Caco-2 (cell line): Measurements from ENCODE around the gene FMN1. TPM values are rescaled to one million over a fixed set of nuclear protein-coding genes. Genes with fewer than 3 reads are reported as not detected.

Experiments used
- BruUV-seq: library from RNA; stranded (reverse); fragments of 400-500 nt; replicated peaks from 2 replicates; lab custom pipeline; 2021; lab: Mats Ljungman, UMichigan
- CTCF ChIA-PET: fragments of 300-600 bp; sonication (Branson Sonifier 250); formaldehyde crosslinking; loops from one replicate; lab custom pipeline; 2022; ENCODE audit warnings: antibody characterized with exemption; lab: Charles Lee
- POLR2A ChIA-PET: fragments of 300-600 bp; sonication (Branson Sonifier 250); formaldehyde crosslinking; loops from one replicate; lab custom pipeline; 2022; ENCODE audit warnings: antibody characterized with exemption; lab: Charles Lee
- DNase-seq, 2 experiments: peaks; one replicate each; pipeline versions ENCODE4 v3.0.0 to v3.0.0-alpha.2; 2020 to 2022
- H3K27me3 ChIP-seq: replicated peaks from 2 replicates; pipeline ENCODE4 v1.6.0; 2011; ENCODE audit warnings: low read length; ENCODE audit not compliant: control insufficient read depth, insufficient read depth
- H3K36me3 ChIP-seq: 2 replicates; pipeline ENCODE4 v1.5.1; 2011; ENCODE audit warnings: low read length; ENCODE audit not compliant: control insufficient read depth, insufficient read depth
- H3K4me1 ChIP-seq: fragments of 250-450 bp; sonication (Bioruptor Pico); 2 replicates; pipeline ENCODE4 v1.5.1; 2020; ENCODE audit warnings: mild to moderate bottlenecking
- H3K4me3 ChIP-seq: 2 replicates; pipeline ENCODE4 v1.5.1; 2011; ENCODE audit warnings: low read depth, mild to moderate bottlenecking, control low read depth, low read length
- H3K9me3 ChIP-seq: fragments of 250-450 bp; sonication (Bioruptor Pico); 2 replicates; pipeline ENCODE4 v1.5.1; 2020; ENCODE audit warnings: mild to moderate bottlenecking, moderate library complexity
- H3K27ac Mint-ChIP-seq: one replicate; pipeline ENCODE4 v1.8.0; 2022; ENCODE audit warnings: mixed read lengths; ENCODE audit not compliant: unreplicated experiment
- H3K27me3 Mint-ChIP-seq: one replicate; pipeline ENCODE4 v1.8.0; 2022; ENCODE audit warnings: mixed read lengths; ENCODE audit not compliant: insufficient read depth, unreplicated experiment
- H3K36me3 Mint-ChIP-seq: one replicate; pipeline ENCODE4 v1.8.0; 2022; ENCODE audit warnings: mild to moderate bottlenecking, mixed read lengths; ENCODE audit not compliant: insufficient read depth, unreplicated experiment
- H3K4me1 Mint-ChIP-seq: one replicate; pipeline ENCODE4 v1.8.0; 2022; ENCODE audit warnings: low read depth, mixed read lengths; ENCODE audit not compliant: unreplicated experiment
- H3K4me3 Mint-ChIP-seq: one replicate; pipeline ENCODE4 v1.8.0; 2022; ENCODE audit warnings: mild to moderate bottlenecking, moderate library complexity, mixed read lengths; ENCODE audit not compliant: unreplicated experiment
- H3K9me3 Mint-ChIP-seq: one replicate; pipeline ENCODE4 v1.8.0; 2022; ENCODE audit warnings: mixed read lengths; ENCODE audit not compliant: unreplicated experiment
- CTCF ChIP-seq, 2 experiments: fragments of 200-600 bp in 1 of 2; IDR thresholded peaks; 1 replicate in 1 of 2; 2 replicates in 1 of 2; pipeline versions ENCODE4 v1.5.1 to v1.8.0; 2011 to 2022; ENCODE audit warnings: antibody characterized with exemption in 1 of 2, control low read depth in 1 of 2, inconsistent platforms in 1 of 2, low read depth in 1 of 2, low read length in 1 of 2, mild to moderate bottlenecking in 1 of 2, moderate library complexity in 1 of 2; ENCODE audit not compliant: insufficient read depth in 1 of 2, severe bottlenecking in 1 of 2, unreplicated experiment in 1 of 2
- intact Hi-C: fragments of 100-400 bp; cut with micrococcal nuclease; formaldehyde crosslinking; loops from one replicate; pipeline ENCODE4 v1.10.0; 2022; ENCODE audit not compliant: unreplicated experiment
- total RNA-seq: library from RNA; stranded (reverse); gene quantifications from 2 replicates; pipeline ENCODE4 v1.2.3, GENCODE V29; 2022

FMN1 gene
- total RNA-seq, 1 experiment from 2014 or later = 1.6 TPM

- peak; percentile 62 to 81 for TF ChIP-seq CTCF (IDR thresholded peaks at IDR 0.05; ENCODE audit: insufficient read depth in 1 of 2, low read depth in 1 of 2, low read length in 1 of 2, severe bottlenecking in 1 of 2, unreplicated experiment in 1 of 2)
- ChIA-PET POLR2A (interaction anchor here (0.6 kb wide), 1 partner anchor 713 kb away, joined by 3 read pairs; no protein-coding TSS in a partner anchor), CTCF (interaction anchor here (0.7 to 2.5 kb wide), 10 partner anchors 10 to 301 kb away, joined by 3 to 25 read pairs (median 4); no protein-coding TSS in a partner anchor)
- Histone ChIP-seq H3K4me1 (no peaks in the 10 kb centered on the region), H3K9me3 (no peaks in the 10 kb centered on the region), H3K36me3 (no peaks in the 10 kb centered on the region), H3K4me3 (no peak overlapping the region), H3K27me3 (no peaks in the 10 kb centered on the region)
- no peaks in the 10 kb centered on the region for H3K36me3 Mint-ChIP-seq
- BruUV-seq = no TSS peak
- DNase-seq = peak in 1 of 2 experiments; percentile 24
- no peaks in the 10 kb centered on the region for H3K4me1 Mint-ChIP-seq
- intact Hi-C loops = loop anchor here (1.0 to 5.0 kb wide), 4 partner anchors 93 to 288 kb away; no protein-coding TSS in a partner anchor
- no peak overlapping the region for H3K27ac Mint-ChIP-seq
- H3K27me3 Mint-ChIP-seq = peaks cover 6% of the 10 kb centered on the region
- no peak overlapping the region for H3K4me3 Mint-ChIP-seq
- H3K9me3 Mint-ChIP-seq = no peaks in the 10 kb centered on the region
Observed at GRCh38 chr15:32844118-32844711, 350.3 kb downstream of the FMN1 start.

- no peak overlapping the region for H3K4me3 ChIP-seq
- no peak for DNase-seq
- H3K36me3 ChIP-seq = no peaks in the 10 kb centered on the region
- POLR2A ChIA-PET = no interaction called here
- H3K36me3 Mint-ChIP-seq = no peaks in the 10 kb centered on the region
- H3K9me3 ChIP-seq = no peaks in the 10 kb centered on the region
- peaks cover 9% of the 10 kb centered on the region for H3K27me3 Mint-ChIP-seq
- no peaks in the 10 kb centered on the region for H3K4me1 ChIP-seq
- H3K4me3 Mint-ChIP-seq = no peak overlapping the region
- no peaks in the 10 kb centered on the region for H3K4me1 Mint-ChIP-seq
- no peak overlapping the region for H3K27ac Mint-ChIP-seq
- BruUV-seq = no TSS peak
- CTCF ChIA-PET = interaction anchor here (0.7 to 2.5 kb wide), 8 partner anchors 11 to 289 kb away, joined by 3 to 25 read pairs (median 3); no protein-coding TSS in a partner anchor
- intact Hi-C loops = loop anchor here (5.0 kb wide), 1 partner anchor 181 kb away; no protein-coding TSS in a partner anchor
- H3K27me3 ChIP-seq = no peaks in the 10 kb centered on the region
- TF ChIP-seq CTCF (IDR thresholded peaks at IDR 0.05; ENCODE audit: insufficient read depth in 1 of 2, low read depth in 1 of 2, low read length in 1 of 2, severe bottlenecking in 1 of 2, unreplicated experiment in 1 of 2) = no peak
- no peaks in the 10 kb centered on the region for H3K9me3 Mint-ChIP-seq
Observed at GRCh38 chr15:32843219-32843815, 351.2 kb downstream of the FMN1 start.

- Mint-ChIP-seq H3K27me3 (peaks cover 13% of the 10 kb centered on the region), H3K9me3 (no peaks in the 10 kb centered on the region), H3K4me1 (no peaks in the 10 kb centered on the region), H3K36me3 (no peaks in the 10 kb centered on the region), H3K4me3 (no peak overlapping the region), H3K27ac (no peak overlapping the region)
- ChIA-PET CTCF (interaction anchor here (0.9 kb wide), 1 partner anchor 94 kb away, joined by 4 read pairs; no protein-coding TSS in a partner anchor), POLR2A (no interaction called here)
- Histone ChIP-seq H3K4me1 (no peaks in the 10 kb centered on the region), H3K9me3 (no peaks in the 10 kb centered on the region), H3K36me3 (no peaks in the 10 kb centered on the region), H3K4me3 (no peak overlapping the region), H3K27me3 (no peaks in the 10 kb centered on the region)
- DNase-seq = no peak
- intact Hi-C loops = loop anchor here (5.0 kb wide), 1 partner anchor 180 kb away; no protein-coding TSS in a partner anchor
- TF ChIP-seq CTCF (IDR thresholded peaks at IDR 0.05; ENCODE audit: insufficient read depth in 1 of 2, low read depth in 1 of 2, low read length in 1 of 2, severe bottlenecking in 1 of 2, unreplicated experiment in 1 of 2) = no peak
- BruUV-seq = no TSS peak
Observed at GRCh38 chr15:32842081-32842480, 352.4 kb downstream of the FMN1 start.
